ENCODE data around the gene ADSL. TPM values are rescaled to one million over a fixed set of nuclear protein-coding genes. Genes with fewer than 3 reads are reported as not detected.

The ADSL gene
- total RNA-seq, 6 experiments from 2014 or later, result 60.6 to 73.8 (median 70.9) TPM

- TF ChIP-seq, protein P1, sequence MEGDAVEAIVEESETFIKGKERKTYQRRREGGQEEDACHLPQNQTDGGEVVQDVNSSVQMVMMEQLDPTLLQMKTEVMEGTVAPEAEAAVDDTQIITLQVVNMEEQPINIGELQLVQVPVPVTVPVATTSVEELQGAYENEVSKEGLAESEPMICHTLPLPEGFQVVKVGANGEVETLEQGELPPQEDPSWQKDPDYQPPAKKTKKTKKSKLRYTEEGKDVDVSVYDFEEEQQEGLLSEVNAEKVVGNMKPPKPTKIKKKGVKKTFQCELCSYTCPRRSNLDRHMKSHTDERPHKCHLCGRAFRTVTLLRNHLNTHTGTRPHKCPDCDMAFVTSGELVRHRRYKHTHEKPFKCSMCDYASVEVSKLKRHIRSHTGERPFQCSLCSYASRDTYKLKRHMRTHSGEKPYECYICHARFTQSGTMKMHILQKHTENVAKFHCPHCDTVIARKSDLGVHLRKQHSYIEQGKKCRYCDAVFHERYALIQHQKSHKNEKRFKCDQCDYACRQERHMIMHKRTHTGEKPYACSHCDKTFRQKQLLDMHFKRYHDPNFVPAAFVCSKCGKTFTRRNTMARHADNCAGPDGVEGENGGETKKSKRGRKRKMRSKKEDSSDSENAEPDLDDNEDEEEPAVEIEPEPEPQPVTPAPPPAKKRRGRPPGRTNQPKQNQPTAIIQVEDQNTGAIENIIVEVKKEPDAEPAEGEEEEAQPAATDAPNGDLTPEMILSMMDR (IDR thresholded peaks at IDR 0.05), result no peak
- Mint-ChIP-seq H3K36me3 (ENCODE audit: low read depth) (0 out of 2 replicates have a peak, but pooled peaks cover 9% of the 10 kb centered on the region), H3K27me3 (ENCODE audit: insufficient read depth) (no peaks in the 10 kb centered on the region; the same call in none of the 2 replicates), H3K4me1 (ENCODE audit: low read depth) (peaks cover 14% of the 10 kb centered on the region), H3K9me3 (no peaks in the 10 kb centered on the region), H3K27ac (no peak overlapping the region), H3K4me3 (no peak overlapping the region)
- DNase-seq, result no peak
These were observed 12.2 kb upstream of the ADSL start for GRCh38 chr22:40334060-40334459.

GRCh38 chr22:40334899-40335298, 11.4 kb upstream of the ADSL start:
- Mint-ChIP-seq H3K4me3 (no peak overlapping the region), H3K4me1 (ENCODE audit: low read depth) (peaks cover 14% of the 10 kb centered on the region), H3K27ac (no peak overlapping the region; the same call in 1 of the 2 replicates), H3K9me3 (no peaks in the 10 kb centered on the region), H3K27me3 (ENCODE audit: insufficient read depth) (no peaks in the 10 kb centered on the region; the same call in none of the 2 replicates), H3K36me3 (ENCODE audit: low read depth) (0 out of 2 replicates have a peak, but pooled peaks cover 9% of the 10 kb centered on the region)
- TF ChIP-seq, protein P1 (IDR thresholded peaks at IDR 0.05), result no peak
- DNase-seq, result no peak

- TF ChIP-seq, protein P1 (IDR thresholded peaks at IDR 0.05), result no peak
- Mint-ChIP-seq H3K27me3 (ENCODE audit: insufficient read depth) (no peaks in the 10 kb centered on the region; the same call in 1 of the 2 replicates), H3K36me3 (ENCODE audit: low read depth) (0 out of 2 replicates have a peak, but pooled peaks cover 9% of the 10 kb centered on the region), H3K4me1 (ENCODE audit: low read depth) (peaks cover 14% of the 10 kb centered on the region), H3K4me3 (no peak overlapping the region), H3K27ac (no peak overlapping the region), H3K9me3 (no peaks in the 10 kb centered on the region)
- DNase-seq, result no peak
These were observed 10.9 kb upstream of the ADSL start for GRCh38 chr22:40335358-40335757.

GRCh38 chr22:40340044-40340443, 6.3 kb upstream of the ADSL start:
- peaks cover under 1% of the 10 kb centered on the region; the same call in 1 of the 2 replicates for H3K4me1 Mint-ChIP-seq (ENCODE audit: low read depth)
- no peaks in the 10 kb centered on the region; the same call in none of the 2 replicates for H3K27me3 Mint-ChIP-seq (ENCODE audit: insufficient read depth)
- no peak for DNase-seq
- TF ChIP-seq, protein P1 (IDR thresholded peaks at IDR 0.05), result no peak
- H3K9me3 Mint-ChIP-seq, result no peaks in the 10 kb centered on the region
- H3K27ac Mint-ChIP-seq, result no peak overlapping the region
- H3K4me3 Mint-ChIP-seq, result no peak overlapping the region
- no peaks in the 10 kb centered on the region for H3K36me3 Mint-ChIP-seq (ENCODE audit: low read depth)

- H3K9me3 Mint-ChIP-seq, result no peaks in the 10 kb centered on the region
- TF ChIP-seq, protein P1 (IDR thresholded peaks at IDR 0.05), result no peak
- no peaks in the 10 kb centered on the region for H3K36me3 Mint-ChIP-seq (ENCODE audit: low read depth)
- no peaks in the 10 kb centered on the region; the same call in 1 of the 2 replicates for H3K27me3 Mint-ChIP-seq (ENCODE audit: insufficient read depth)
- H3K4me3 Mint-ChIP-seq, result no peak overlapping the region
- H3K27ac Mint-ChIP-seq, result no peak overlapping the region
- H3K4me1 Mint-ChIP-seq (ENCODE audit: low read depth), result peaks cover 4% of the 10 kb centered on the region; the same call in 1 of the 2 replicates
- no peak for DNase-seq
These were observed 4.7 kb upstream of the ADSL start for GRCh38 chr22:40341604-40342003.
